ENCODE measurements around the gene ABCC2.

DNA sequence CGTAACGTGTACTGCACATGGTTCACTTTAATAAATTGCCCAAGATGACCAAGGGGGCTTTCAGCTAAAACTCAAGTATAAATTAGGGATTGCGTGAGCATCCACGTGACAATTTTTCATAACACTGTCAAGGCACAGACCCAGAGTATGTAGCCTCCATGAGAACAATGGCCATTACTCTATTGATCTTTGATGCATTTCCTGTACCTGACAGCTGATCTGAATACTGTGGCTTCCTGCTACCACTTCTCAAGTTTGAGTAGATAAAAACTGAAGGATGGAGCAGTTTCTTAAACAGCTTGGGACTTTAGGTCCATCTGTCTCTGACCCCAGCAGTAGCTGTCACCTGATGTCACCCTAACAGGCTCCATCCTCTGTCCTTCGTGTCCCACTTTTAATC lies 98.9 kb downstream of the ABCC2 start:
- TF ChIP-seq CTCF (IDR thresholded peaks at IDR 0.05; ENCODE audit: borderline replicate concordance, extremely low read depth, low read length, poor library complexity, severe bottlenecking) (no peak), EZH2 (IDR thresholded peaks at IDR 0.05; ENCODE audit: borderline replicate concordance, low read depth, low read length, severe bottlenecking) (no peak)
